ENCODE results near the gene HIVEP3. TPM values are rescaled to one million over a fixed set of nuclear protein-coding genes. Genes with fewer than 3 reads are reported as not detected.

The HIVEP3 gene
- total and polyA plus RNA-seq, 2 experiments from 2014 or later = 0.57 to 5.9 TPM

GRCh38 chr1:41807390-41807789 is 111.3 kb downstream of the HIVEP3 start:
- no peak for DNase-seq (ENCODE audit: low spot score)
- Histone ChIP-seq H3K4me1 (ENCODE audit: insufficient read depth) (no peaks in the 10 kb centered on the region), H2AFZ (no peak overlapping the region), H3K36me3 (replicated peaks; ENCODE audit: insufficient read depth, low read depth) (no peaks in the 10 kb centered on the region), H3K9me3 (ENCODE audit: low read depth) (no peaks in the 10 kb centered on the region), H3K4me3 (no peak overlapping the region), H3K9me2 (replicated peaks; ENCODE audit: insufficient read depth) (no peaks in the 10 kb centered on the region), H3K27ac (no peak overlapping the region), H3K79me2 (no peaks in the 10 kb centered on the region), H3K27me3 (no peaks in the 10 kb centered on the region), H4K20me1 (ENCODE audit: insufficient read depth, poor library complexity, severe bottlenecking) (no peaks in the 10 kb centered on the region), H3K4me2 (no peak overlapping the region)
- 75% methylated on average over 6 of the region's 6 CpGs for WGBS (ENCODE audit: low lambda C conversion rate, missing lambda C conversion rate)
- TF ChIP-seq, protein P1, sequence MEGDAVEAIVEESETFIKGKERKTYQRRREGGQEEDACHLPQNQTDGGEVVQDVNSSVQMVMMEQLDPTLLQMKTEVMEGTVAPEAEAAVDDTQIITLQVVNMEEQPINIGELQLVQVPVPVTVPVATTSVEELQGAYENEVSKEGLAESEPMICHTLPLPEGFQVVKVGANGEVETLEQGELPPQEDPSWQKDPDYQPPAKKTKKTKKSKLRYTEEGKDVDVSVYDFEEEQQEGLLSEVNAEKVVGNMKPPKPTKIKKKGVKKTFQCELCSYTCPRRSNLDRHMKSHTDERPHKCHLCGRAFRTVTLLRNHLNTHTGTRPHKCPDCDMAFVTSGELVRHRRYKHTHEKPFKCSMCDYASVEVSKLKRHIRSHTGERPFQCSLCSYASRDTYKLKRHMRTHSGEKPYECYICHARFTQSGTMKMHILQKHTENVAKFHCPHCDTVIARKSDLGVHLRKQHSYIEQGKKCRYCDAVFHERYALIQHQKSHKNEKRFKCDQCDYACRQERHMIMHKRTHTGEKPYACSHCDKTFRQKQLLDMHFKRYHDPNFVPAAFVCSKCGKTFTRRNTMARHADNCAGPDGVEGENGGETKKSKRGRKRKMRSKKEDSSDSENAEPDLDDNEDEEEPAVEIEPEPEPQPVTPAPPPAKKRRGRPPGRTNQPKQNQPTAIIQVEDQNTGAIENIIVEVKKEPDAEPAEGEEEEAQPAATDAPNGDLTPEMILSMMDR (IDR thresholded peaks at IDR 0.05; ENCODE audit: poor library complexity) = no peak
- TF ChIP-seq EZH2 (IDR thresholded peaks at IDR 0.05; ENCODE audit: borderline replicate concordance) = no peak
- no peak for TF ChIP-seq EZH2phosphoT487 (IDR thresholded peaks at IDR 0.05; ENCODE audit: low read depth, severe bottlenecking, unreplicated experiment)

DNA sequence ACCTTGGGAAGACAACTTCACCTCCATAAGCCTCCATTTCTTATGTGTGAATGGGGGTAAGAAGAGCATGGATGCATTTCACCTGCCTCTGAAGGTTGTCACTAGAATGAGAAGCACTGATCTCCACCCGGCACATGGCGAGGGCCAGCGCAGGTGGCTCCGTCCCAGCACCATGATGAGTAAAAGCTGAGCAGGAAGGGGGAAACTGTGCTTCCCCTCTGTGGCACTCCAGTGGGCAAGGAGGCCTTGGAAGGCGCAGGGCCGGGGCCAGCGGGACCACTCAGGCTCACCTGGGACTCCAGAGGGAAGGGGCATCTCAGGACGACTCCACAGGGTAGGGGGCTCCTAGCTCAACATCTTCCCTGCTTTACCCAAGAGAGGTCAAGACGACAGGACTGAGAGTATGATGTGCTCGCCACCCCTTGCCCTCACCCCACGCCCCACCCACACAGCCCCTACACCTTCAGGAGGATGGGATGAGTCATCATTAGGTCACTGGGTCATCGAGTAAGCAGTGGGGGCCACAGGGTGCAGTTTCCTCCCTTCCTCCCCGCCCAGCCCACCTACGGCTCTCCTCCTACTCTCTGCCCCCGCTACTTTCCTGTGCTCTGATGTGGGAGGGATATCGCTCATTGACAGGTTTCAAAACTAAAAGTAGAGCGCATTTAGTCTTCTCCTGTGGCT is 112.1 kb downstream of the HIVEP3 start:
- no peak for DNase-seq (ENCODE audit: low spot score)
- no peak overlapping the region for H3K4me3 ChIP-seq
- H3K27me3 ChIP-seq = no peaks in the 10 kb centered on the region
- no peak overlapping the region for H3K27ac ChIP-seq
- no peak overlapping the region for H3K4me2 ChIP-seq
- TF ChIP-seq, protein P1 (IDR thresholded peaks at IDR 0.05; ENCODE audit: poor library complexity) = no peak
- no peak for TF ChIP-seq EZH2phosphoT487 (IDR thresholded peaks at IDR 0.05; ENCODE audit: low read depth, severe bottlenecking, unreplicated experiment)
- TF ChIP-seq EZH2 (IDR thresholded peaks at IDR 0.05; ENCODE audit: borderline replicate concordance) = no peak
- H3K4me1 ChIP-seq (ENCODE audit: insufficient read depth) = no peaks in the 10 kb centered on the region
- H4K20me1 ChIP-seq (ENCODE audit: insufficient read depth, poor library complexity, severe bottlenecking) = no peaks in the 10 kb centered on the region
- WGBS (ENCODE audit: low lambda C conversion rate, missing lambda C conversion rate) = 84% methylated on average over 13 of the region's 17 CpGs
- H3K79me2 ChIP-seq = no peaks in the 10 kb centered on the region
- no peaks in the 10 kb centered on the region for H3K9me2 ChIP-seq (replicated peaks; ENCODE audit: insufficient read depth)
- H3K36me3 ChIP-seq (replicated peaks; ENCODE audit: insufficient read depth, low read depth) = no peaks in the 10 kb centered on the region
- H2AFZ ChIP-seq = no peak overlapping the region
- H3K9me3 ChIP-seq (ENCODE audit: low read depth) = no peaks in the 10 kb centered on the region

GRCh38 chr1:41805771-41806471 is 112.8 kb downstream of the HIVEP3 start:
- WGBS (ENCODE audit: low lambda C conversion rate, missing lambda C conversion rate) = 89% methylated on average over 8 of the region's 8 CpGs
- H2AFZ ChIP-seq = no peak overlapping the region
- no peaks in the 10 kb centered on the region for H3K9me3 ChIP-seq (ENCODE audit: low read depth)
- H3K9me2 ChIP-seq (replicated peaks; ENCODE audit: insufficient read depth) = no peaks in the 10 kb centered on the region
- H3K4me1 ChIP-seq (ENCODE audit: insufficient read depth) = no peaks in the 10 kb centered on the region
- no peaks in the 10 kb centered on the region for H3K36me3 ChIP-seq (replicated peaks; ENCODE audit: insufficient read depth, low read depth)
- TF ChIP-seq EZH2 (IDR thresholded peaks at IDR 0.05; ENCODE audit: borderline replicate concordance) (no peak), EZH2phosphoT487 (IDR thresholded peaks at IDR 0.05; ENCODE audit: low read depth, severe bottlenecking, unreplicated experiment) (no peak)
- TF ChIP-seq, protein P1 (IDR thresholded peaks at IDR 0.05; ENCODE audit: poor library complexity) = no peak
- H3K27ac ChIP-seq = no peak overlapping the region
- H3K4me3 ChIP-seq = no peak overlapping the region
- H3K27me3 ChIP-seq = no peaks in the 10 kb centered on the region
- H3K79me2 ChIP-seq = no peaks in the 10 kb centered on the region
- H4K20me1 ChIP-seq (ENCODE audit: insufficient read depth, poor library complexity, severe bottlenecking) = no peaks in the 10 kb centered on the region
- no peak overlapping the region for H3K4me2 ChIP-seq
- no peak for DNase-seq (ENCODE audit: low spot score)
